HG02852 (cell line): ENCODE measurements around the gene OSBPL2.

Experiments used
- ATAC-seq: cut with Tn5 transposase; IDR thresholded peaks from one replicate; pipeline ENCODE4 v1.9.1; 2021; ENCODE audit warnings: mild to moderate bottlenecking, moderate library complexity; ENCODE audit not compliant: unreplicated experiment

Gene OSBPL2

DNA sequence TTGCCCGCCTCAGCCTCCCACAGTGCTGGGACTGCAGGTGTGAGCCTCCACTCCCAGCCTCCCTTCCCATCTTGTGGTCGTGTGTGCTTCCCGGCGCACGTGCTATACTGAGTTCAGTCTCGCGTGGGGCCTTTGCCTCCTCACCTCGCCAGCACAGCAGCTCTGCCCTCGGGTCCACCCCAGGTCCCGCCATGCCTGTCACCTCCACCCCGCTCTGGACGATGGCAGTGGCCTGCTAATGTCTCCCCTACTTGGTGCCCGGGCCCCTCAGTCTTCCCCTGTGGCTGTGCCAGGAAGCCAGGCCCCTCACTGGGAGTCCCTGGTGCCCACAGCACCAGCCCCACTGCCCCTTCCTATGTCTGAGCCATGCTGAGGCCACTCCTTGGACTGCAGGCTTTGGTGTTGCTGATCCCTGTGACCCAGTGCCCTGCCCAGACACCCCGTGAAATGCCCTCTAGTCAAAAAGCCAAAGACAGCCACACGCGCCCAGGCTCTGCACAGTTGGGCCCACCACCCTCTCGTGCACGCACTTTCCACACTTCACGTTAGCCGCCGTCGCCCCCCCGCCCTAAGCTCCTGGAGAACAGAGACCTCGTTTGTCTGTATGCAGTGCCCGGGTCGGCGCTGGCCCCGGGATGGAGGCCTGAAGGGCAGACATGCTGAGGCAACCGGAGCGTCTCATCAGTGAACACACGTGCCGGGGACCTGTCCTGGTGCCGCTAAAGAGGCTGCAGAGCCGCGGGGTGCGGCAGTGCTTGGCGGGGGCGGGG is 32.5 kb upstream of the OSBPL2 start:
- no peak for ATAC-seq

- ATAC-seq = no peak
These were observed 31.9 kb upstream of the OSBPL2 start for GRCh38 chr20:62206388-62206775.

GRCh38 chr20:62208061-62208794 is 30.1 kb upstream of the OSBPL2 start:
- no peak for ATAC-seq

DNA sequence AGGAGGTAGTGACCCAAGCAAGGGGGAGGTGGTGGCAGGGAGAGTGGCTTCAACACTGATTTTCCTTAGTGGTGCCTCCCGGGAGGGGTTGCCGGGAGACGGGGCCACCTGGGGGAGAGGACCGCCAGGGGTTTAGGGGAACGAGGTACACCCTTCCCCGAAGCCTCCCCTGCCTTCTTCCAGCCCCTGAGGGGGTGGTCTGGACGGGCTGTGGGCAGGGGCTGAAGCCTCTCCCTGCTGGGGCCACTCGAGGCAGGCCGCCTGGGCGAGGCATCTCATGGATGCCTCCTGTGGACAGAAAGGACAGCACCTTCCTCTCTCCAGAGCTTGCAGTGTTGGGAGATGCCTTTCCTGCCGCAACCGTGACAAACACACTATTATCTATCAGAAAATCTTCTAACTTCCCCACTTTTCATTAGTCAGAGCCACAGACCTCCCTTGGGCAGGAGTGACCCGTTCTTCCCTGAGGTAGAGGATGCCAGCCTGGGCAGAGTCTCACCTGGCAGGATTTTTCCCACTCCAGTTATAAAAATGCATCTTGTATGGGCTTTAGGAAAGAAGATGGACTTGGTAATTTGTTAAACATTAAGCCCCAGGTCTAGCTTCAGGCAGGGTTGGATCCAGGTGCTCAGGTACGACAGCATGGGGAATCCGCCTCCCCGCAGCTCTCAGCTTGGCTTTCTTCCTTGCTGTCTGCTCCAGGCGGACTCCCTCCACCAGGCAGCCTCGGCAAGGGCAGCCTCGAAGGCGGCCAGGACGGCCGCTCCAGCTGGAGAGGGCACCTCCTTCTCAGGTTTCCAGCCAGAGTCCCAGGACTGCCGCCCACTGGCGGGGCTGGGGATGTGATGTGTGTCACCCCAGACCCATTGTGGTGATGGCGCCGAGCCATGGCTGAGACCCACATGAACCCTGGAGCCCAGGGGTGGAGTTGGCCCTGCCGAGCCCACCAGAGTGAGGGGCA is 29.2 kb upstream of the OSBPL2 start:
- no peak for ATAC-seq

- ATAC-seq = no peak
These were observed 28.3 kb upstream of the OSBPL2 start for GRCh38 chr20:62209850-62210495.

GRCh38 chr20:62210496-62210855 is 27.8 kb upstream of the OSBPL2 start:
- ATAC-seq = no peak

DNA sequence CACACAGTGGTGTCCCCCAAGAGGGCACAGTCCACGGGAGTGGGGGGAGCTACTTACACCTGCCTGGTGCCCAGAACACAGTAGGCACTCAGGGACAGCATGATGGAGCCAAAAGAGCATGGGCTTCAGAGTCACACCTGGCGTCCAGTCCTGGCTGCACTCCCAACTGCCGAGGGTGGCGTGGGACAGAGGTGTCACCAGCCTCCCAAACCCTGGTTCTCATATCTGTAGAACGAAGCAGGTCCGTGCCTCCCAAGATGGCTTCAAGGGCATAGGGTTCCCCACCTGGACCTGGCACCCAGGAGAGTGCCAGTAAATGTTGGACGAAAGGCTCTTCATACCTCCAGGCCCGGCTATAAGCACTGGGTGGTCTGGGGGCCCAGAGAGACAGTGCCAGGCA is 27.1 kb upstream of the OSBPL2 start:
- ATAC-seq = no peak

DNA sequence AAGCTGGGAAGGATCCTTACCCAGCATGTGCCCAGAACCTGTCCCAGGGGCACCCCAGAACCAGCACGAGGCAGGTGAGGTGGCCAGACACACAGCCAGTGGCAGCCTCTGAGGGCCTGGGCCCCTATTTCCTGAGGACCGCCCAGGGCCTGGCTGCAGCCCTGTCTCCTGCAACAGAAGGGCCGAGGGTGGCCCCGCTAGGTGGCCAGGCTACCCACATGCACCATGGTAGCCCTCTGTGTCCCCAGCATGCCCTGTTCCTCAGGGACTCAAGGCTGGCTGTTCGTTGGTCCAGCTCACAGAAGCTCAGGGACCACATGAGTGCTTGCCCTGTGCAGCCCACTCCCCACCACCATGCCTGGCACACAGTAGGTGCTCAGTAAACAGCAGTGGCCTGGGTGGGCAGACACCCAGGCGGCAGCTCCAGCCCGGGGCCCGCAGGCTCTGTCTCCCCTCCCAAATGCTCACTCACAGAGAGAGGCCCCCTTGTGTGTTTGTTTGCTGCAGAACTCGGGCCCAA is 26.5 kb upstream of the OSBPL2 start:
- no peak for ATAC-seq

- no peak for ATAC-seq
These were observed 26.0 kb upstream of the OSBPL2 start for GRCh38 chr20:62212299-62212698.

DNA sequence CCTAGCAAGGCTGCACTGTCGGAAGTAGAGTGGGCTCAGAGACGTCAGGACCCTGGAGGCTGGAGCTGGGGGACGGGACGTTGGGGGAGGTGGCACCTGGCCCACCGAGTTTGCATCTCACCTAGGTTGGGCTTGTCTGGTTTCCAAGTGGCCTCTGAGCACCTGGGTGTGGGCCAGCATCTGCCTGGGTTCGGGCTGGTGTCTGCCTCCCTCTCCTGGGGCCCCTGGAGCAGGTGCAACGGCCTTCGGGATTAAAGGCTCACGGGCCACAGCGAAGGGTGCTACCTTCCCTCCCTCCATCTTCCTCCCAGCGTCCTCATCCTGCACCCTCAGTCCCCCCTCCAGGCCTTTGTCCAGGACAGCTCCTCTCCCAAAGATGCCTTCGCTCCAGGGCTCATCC is 24.3 kb upstream of the OSBPL2 start:
- ATAC-seq = no peak

DNA sequence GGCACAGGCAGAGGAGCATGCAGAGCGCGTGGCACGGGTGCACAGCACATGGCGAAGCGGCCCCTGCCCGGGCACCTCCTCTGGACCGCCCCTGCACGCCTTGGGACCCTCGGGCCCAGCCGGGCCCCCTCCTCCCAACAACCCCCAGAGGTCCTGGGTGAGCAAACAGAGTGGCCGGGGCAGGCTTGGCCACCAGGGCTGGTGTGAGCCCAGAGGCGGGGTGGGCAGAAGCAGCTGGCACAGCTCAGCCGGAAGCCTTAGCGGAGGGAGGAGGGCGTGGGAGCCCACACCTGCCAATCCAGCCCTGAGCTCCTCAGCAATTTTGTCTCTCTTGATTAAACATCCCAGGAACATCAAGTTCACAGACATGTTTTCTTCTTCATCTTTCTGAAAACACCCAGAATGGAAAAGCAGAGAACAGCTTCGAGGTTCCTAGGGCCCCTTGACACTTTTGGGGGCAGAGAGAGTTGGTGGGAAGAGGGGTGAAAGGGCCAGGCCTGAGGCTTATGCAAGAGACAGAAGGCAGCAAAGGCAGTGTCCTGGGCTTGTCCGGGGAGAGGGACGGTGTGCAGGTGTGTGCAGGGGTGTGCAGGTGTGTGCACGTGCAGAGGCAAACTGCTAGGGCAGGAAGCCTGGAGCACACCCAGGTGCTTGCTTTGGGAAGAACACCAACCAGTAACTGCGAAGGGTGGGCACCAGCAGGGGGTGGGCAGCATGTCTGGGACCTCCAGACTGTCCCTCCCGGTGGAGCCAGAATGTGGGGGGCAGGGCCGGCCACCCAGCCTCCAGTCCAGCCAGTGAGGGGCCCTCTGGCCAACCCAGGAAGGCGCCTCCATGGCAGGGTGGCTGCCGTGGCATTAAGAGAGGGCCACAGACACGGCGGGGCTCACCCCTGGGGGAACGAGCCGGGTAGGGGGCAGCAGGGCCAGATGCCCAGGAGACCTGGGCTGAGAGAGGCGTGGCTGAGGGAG is 23.0 kb upstream of the OSBPL2 start:
- ATAC-seq = no peak

- ATAC-seq = no peak
These were observed 22.2 kb upstream of the OSBPL2 start for GRCh38 chr20:62215991-62216635.

GRCh38 chr20:62216636-62217566 is 21.4 kb upstream of the OSBPL2 start:
- ATAC-seq = no peak

GRCh38 chr20:62217913-62218773 is 20.2 kb upstream of the OSBPL2 start:
- no peak for ATAC-seq

DNA sequence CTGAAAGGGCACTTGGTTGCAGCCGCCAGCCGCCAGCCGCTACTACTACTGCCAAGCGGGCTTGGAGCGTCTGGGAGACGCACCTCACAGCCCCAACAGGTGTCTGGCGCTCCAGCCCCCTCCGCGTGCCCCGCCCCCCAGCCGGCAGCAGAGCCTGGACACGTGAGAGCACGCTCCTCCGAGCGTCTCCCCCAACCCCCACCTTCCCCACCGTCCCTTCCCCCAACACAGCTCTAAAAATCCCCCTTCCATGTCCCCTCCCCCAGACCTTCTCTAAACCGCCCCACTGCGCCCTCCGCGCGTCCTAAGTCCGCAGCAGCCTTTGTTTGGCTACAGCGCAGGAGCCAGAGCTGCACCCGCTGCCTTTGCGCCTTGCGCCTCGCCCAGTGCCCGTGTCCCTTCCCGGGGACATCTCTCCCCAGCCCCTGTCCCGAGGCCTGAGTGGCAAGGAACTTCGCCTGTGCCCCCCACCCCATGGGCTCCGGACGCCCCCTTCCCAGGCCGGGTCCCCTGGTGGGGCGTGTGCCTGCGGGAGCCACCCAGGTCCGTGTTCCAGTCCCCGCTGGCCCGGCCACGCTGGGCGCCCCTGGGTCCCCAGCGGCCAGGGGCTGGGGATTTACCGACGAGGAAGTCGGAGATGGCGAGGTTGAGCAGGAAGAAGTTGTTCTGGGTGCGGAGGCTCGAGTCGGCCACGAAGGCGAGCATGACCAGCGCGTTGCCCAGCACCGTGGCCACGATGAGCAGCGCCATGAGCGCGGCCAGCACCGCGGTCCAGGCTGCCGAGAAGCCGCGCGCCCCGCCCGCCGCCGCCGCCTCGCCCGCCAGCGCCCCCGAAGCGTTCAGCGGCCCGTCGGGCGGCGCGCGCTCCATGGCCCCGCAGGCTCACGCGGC is 19.0 kb upstream of the OSBPL2 start:
- no peak for ATAC-seq
